Neural cell (in vitro differentiated cells): ENCODE data around the gene NKAIN4.

ENCODE experiments used
- EP300 ChIP-seq: fragments of 450-650 bp; conservative IDR thresholded peaks from 2 replicates; pipeline ENCODE4 v1.6.1; 2014; ENCODE audit warnings: antibody characterized with exemption, mild to moderate bottlenecking, moderate library complexity; ENCODE audit not compliant: poor library complexity, severe bottlenecking
- POLR2AphosphoS5 ChIP-seq: IDR thresholded peaks from 2 replicates; pipeline ENCODE4 v1.6.1; 2012
- RAD21 ChIP-seq: fragments of 450-650 bp; conservative IDR thresholded peaks from 2 replicates; pipeline ENCODE4 v1.6.1; 2014; ENCODE audit warnings: antibody characterized with exemption, mild to moderate bottlenecking, moderate library complexity
- SMC3 ChIP-seq: fragments of 450-650 bp; conservative IDR thresholded peaks from 2 replicates; pipeline ENCODE4 v1.6.1; 2014; ENCODE audit warnings: antibody characterized with exemption, mild to moderate bottlenecking, moderate library complexity; ENCODE audit not compliant: poor library complexity
- TAF1 ChIP-seq: IDR thresholded peaks from 2 replicates; pipeline ENCODE4 v1.6.1; 2012; ENCODE audit warnings: low read depth
- TF ChIP-seq, protein P1 (sequence below): fragments of 450-650 bp; IDR thresholded peaks from 2 replicates; pipeline ENCODE4 v1.5.1; 2014; ENCODE audit warnings: antibody characterized with exemption, mild to moderate bottlenecking, moderate library complexity; ENCODE audit not compliant: poor library complexity, severe bottlenecking
- TF ChIP-seq, protein P2 (sequence below): IDR thresholded peaks from 2 replicates; pipeline ENCODE4 v1.6.1; 2012; ENCODE audit warnings: borderline replicate concordance

DNA sequence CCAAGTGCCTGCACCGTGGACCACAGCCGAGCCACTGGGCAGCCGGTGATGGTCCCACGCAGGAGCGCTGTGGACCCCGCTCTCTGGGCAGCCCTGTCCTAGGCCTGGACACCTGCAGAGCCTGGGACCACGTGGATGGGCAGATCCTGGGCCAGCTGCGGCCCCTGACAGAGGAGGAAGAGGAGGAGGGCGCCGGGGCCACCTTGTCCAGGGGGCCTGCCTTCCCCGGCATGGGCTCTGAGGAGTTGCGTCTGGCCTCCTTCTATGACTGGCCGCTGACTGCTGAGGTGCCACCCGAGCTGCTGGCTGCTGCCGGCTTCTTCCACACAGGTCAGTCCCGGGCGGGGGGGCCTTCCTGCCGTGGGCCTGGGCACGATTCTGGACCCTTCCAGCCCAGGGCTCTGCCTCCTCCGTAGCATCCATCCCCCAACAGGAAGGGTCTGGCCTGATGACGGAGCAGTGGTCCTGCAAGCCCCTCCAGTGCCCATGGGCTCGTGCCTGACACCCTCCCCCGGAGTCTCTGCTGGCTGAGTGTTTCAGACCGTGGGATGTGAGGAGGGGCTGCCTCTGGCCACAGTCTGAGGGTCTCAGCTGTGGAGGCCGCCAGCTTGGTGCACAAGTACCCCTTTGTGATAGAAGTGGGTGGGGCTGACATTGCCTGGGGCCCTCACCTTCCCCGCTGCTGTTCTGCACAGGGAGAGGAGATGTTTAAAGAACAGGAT is 18.0 kb downstream of the NKAIN4 start:
- TF ChIP-seq, protein P1, sequence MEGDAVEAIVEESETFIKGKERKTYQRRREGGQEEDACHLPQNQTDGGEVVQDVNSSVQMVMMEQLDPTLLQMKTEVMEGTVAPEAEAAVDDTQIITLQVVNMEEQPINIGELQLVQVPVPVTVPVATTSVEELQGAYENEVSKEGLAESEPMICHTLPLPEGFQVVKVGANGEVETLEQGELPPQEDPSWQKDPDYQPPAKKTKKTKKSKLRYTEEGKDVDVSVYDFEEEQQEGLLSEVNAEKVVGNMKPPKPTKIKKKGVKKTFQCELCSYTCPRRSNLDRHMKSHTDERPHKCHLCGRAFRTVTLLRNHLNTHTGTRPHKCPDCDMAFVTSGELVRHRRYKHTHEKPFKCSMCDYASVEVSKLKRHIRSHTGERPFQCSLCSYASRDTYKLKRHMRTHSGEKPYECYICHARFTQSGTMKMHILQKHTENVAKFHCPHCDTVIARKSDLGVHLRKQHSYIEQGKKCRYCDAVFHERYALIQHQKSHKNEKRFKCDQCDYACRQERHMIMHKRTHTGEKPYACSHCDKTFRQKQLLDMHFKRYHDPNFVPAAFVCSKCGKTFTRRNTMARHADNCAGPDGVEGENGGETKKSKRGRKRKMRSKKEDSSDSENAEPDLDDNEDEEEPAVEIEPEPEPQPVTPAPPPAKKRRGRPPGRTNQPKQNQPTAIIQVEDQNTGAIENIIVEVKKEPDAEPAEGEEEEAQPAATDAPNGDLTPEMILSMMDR = no peak
- TF ChIP-seq, protein P2, sequence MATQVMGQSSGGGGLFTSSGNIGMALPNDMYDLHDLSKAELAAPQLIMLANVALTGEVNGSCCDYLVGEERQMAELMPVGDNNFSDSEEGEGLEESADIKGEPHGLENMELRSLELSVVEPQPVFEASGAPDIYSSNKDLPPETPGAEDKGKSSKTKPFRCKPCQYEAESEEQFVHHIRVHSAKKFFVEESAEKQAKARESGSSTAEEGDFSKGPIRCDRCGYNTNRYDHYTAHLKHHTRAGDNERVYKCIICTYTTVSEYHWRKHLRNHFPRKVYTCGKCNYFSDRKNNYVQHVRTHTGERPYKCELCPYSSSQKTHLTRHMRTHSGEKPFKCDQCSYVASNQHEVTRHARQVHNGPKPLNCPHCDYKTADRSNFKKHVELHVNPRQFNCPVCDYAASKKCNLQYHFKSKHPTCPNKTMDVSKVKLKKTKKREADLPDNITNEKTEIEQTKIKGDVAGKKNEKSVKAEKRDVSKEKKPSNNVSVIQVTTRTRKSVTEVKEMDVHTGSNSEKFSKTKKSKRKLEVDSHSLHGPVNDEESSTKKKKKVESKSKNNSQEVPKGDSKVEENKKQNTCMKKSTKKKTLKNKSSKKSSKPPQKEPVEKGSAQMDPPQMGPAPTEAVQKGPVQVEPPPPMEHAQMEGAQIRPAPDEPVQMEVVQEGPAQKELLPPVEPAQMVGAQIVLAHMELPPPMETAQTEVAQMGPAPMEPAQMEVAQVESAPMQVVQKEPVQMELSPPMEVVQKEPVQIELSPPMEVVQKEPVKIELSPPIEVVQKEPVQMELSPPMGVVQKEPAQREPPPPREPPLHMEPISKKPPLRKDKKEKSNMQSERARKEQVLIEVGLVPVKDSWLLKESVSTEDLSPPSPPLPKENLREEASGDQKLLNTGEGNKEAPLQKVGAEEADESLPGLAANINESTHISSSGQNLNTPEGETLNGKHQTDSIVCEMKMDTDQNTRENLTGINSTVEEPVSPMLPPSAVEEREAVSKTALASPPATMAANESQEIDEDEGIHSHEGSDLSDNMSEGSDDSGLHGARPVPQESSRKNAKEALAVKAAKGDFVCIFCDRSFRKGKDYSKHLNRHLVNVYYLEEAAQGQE = no peak
- TF ChIP-seq POLR2AphosphoS5 = no peak
- TF ChIP-seq EP300 = no peak
- no peak for TF ChIP-seq SMC3
- no peak for TF ChIP-seq RAD21
- no peak for TF ChIP-seq TAF1
